Keratinocyte (primary cell): Measurements from ENCODE around the gene TRIM38. TPM values are rescaled to one million over a fixed set of nuclear protein-coding genes. Genes with fewer than 3 reads are reported as not detected.
A peak's percentile ranks its signal among the peaks of the same experiment; 100 is the strongest.
"Not testable (repeated sequence)": the region's sequence is repeated elsewhere in the genome, so short reads cannot be mapped to it uniquely, and the experiment has no call there.

Experiments used
- DNase-seq: peaks from one replicate; pipeline ENCODE4 v3.0.0-alpha.2; 2011; ENCODE audit warnings: low read depth, missing footprints, low spot score
- FAIRE-seq: peaks from 2 replicates; lab custom pipeline; 2011; peaks lifted over from hg19 to GRCh38; lab: Jason Lieb, UNC
- H2AFZ ChIP-seq: 2 replicates; pipeline ENCODE4 v1.6.0; 2012; ENCODE audit warnings: low read length, control low read depth, inconsistent platforms; ENCODE audit not compliant: control insufficient read depth
- H3K27ac ChIP-seq: 2 replicates; pipeline ENCODE4 v1.5.1; 2011; ENCODE audit warnings: low read length; ENCODE audit not compliant: control insufficient read depth, insufficient read depth
- H3K27me3 ChIP-seq: 3 replicates; pipeline ENCODE4 v1.6.0; 2011; ENCODE audit warnings: low read length; ENCODE audit not compliant: control insufficient read depth, insufficient read depth; ENCODE audit errors: extremely low read depth
- H3K36me3 ChIP-seq, 2 experiments: 2 replicates in 1 of 2; 3 replicates in 1 of 2; pipeline ENCODE4 v1.5.1; 2011; ENCODE audit warnings: low read length in 2 of 2, mild to moderate bottlenecking in 1 of 2; ENCODE audit not compliant: control insufficient read depth in 2 of 2, insufficient read depth in 2 of 2; ENCODE audit errors: extremely low read depth in 1 of 2
- H3K4me1 ChIP-seq: 3 replicates; pipeline ENCODE4 v1.5.1; 2011; ENCODE audit warnings: low read length; ENCODE audit not compliant: control insufficient read depth, insufficient read depth; ENCODE audit errors: extremely low read depth
- H3K4me2 ChIP-seq: 3 replicates; pipeline ENCODE4 v1.6.0; 2011; ENCODE audit warnings: low read depth, low read length; ENCODE audit not compliant: control insufficient read depth, insufficient read depth; ENCODE audit errors: extremely low read depth
- H3K4me3 ChIP-seq, 3 experiments: fragments of 200-600 bp in 1 of 3; sonication (generic) in 1 of 3; 2 replicates in 2 of 3; 3 replicates in 1 of 3; pipeline ENCODE4 v1.5.1; 2011 to 2016; ENCODE audit warnings: low read length in 3 of 3, mild to moderate bottlenecking in 3 of 3, control low read depth in 2 of 3, inconsistent platforms in 1 of 3, low read depth in 1 of 3, mixed read lengths in 1 of 3, mixed run types in 1 of 3, moderate library complexity in 1 of 3; ENCODE audit not compliant: control insufficient read depth in 2 of 3, insufficient read depth in 2 of 3; ENCODE audit errors: extremely low read depth in 1 of 3
- H3K79me2 ChIP-seq: 2 replicates; pipeline ENCODE4 v1.6.0; 2012; ENCODE audit warnings: low read length; ENCODE audit not compliant: control insufficient read depth, insufficient read depth
- H3K9ac ChIP-seq: 3 replicates; pipeline ENCODE4 v1.6.0; 2011; ENCODE audit warnings: low read length; ENCODE audit not compliant: control insufficient read depth, insufficient read depth; ENCODE audit errors: extremely low read depth
- H3K9me1 ChIP-seq: 3 replicates; pipeline ENCODE4 v1.6.0; 2011; ENCODE audit warnings: low read length; ENCODE audit not compliant: control insufficient read depth, insufficient read depth; ENCODE audit errors: extremely low read depth
- H3K9me3 ChIP-seq: 2 replicates; pipeline ENCODE4 v1.5.1; 2012; ENCODE audit warnings: low read depth, low read length; ENCODE audit not compliant: control insufficient read depth
- H4K20me1 ChIP-seq: 3 replicates; pipeline ENCODE4 v1.6.0; 2011; ENCODE audit warnings: low read length; ENCODE audit not compliant: control insufficient read depth, insufficient read depth; ENCODE audit errors: extremely low read depth
- CTCF ChIP-seq, 3 experiments: IDR thresholded peaks in 1 of 3; conservative IDR thresholded peaks in 1 of 3; optimal IDR thresholded peaks in 1 of 3; 2 replicates in 2 of 3; 3 replicates in 1 of 3; pipeline versions ENCODE3 to v1.5.1; 2011; ENCODE audit warnings: low read length in 3 of 3, mild to moderate bottlenecking in 3 of 3, moderate library complexity in 2 of 3, control low read depth in 1 of 3, inconsistent platforms in 1 of 3; ENCODE audit not compliant: insufficient read depth in 2 of 3; ENCODE audit errors: extremely low read depth in 1 of 3
- EZH2 ChIP-seq: IDR thresholded peaks from one replicate; pipeline ENCODE4 v1.6.1; 2012; ENCODE audit warnings: inconsistent platforms, mild to moderate bottlenecking, low read length, moderate library complexity
- dilution Hi-C: fragments of 300-500 bp; cut with MboI; formaldehyde crosslinking; loops from one replicate; pipeline ENCODE4 v1.7.0; 2020; ENCODE audit warnings: low sequenced_read_pairs; ENCODE audit not compliant: extremely low pct_ligation_motif_present
- polyA plus RNA-seq, 5 experiments: library from polyadenylated mRNA; depleted of rRNA in 3 of 5; stranded (reverse) in 3 of 5; stranded (forward) in 1 of 5; unstranded in 1 of 5; fragments of >200 nt; gene quantifications; 1 replicate in 1 of 5; 2 replicates in 3 of 5; 3 replicates in 1 of 5; pipeline versions ENCODE4 v1.2.1 to v1.2.3, GENCODE V29; 2011 to 2012; ENCODE audit warnings: missing spikeins in 2 of 5, low read depth in 1 of 5, low replicate concordance in 1 of 5

Gene TRIM38
- polyA plus RNA-seq, 1 donor (not counting 4 experiments of a cell fraction or from before 2014, with no cell fraction given), result 7.8 TPM

- no peak for FAIRE-seq
- H3K27me3 ChIP-seq, result no peaks in the 10 kb centered on the region
- no peaks in the 10 kb centered on the region for H3K36me3 ChIP-seq
- H3K27ac ChIP-seq, result peak overlapping the region; percentile 70
- no peaks in the 10 kb centered on the region for H3K9me1 ChIP-seq
- peaks cover 2% of the 10 kb centered on the region for H3K79me2 ChIP-seq
- DNase-seq, result no peak
- dilution Hi-C loops, result no loop called here
- peak overlapping the region; percentile 97 for H2AFZ ChIP-seq
- peak overlapping the region; percentile 91 for H3K4me2 ChIP-seq
- H4K20me1 ChIP-seq, result no peaks in the 10 kb centered on the region
- H3K9me3 ChIP-seq, result no peaks in the 10 kb centered on the region
- peaks cover 11% of the 10 kb centered on the region for H3K4me1 ChIP-seq
- H3K9ac ChIP-seq, result peak overlapping the region; percentile 88
- TF ChIP-seq CTCF (optimal IDR thresholded peaks at IDR 0.05 in 1 of 3, IDR thresholded peaks at IDR 0.05 in 1 of 3, conservative IDR thresholded peaks at IDR 0.05 in 1 of 3; ENCODE audit: extremely low read depth in 1 of 3, insufficient read depth in 2 of 3, low read length in 3 of 3), result no peak
- TF ChIP-seq EZH2, result no peak
- peak overlapping the region; percentile 59 to 76 (median 71) for H3K4me3 ChIP-seq
Measured at GRCh38 chr6:25991785-25992412, 29.3 kb downstream of the TRIM38 start.

GRCh38 chr6:25992413-25993340 lies 30.1 kb downstream of the TRIM38 start:
- dilution Hi-C loops, result no loop called here
- no peaks in the 10 kb centered on the region for H4K20me1 ChIP-seq
- TF ChIP-seq EZH2 (no peak), CTCF (optimal IDR thresholded peaks at IDR 0.05 in 1 of 3, IDR thresholded peaks at IDR 0.05 in 1 of 3, conservative IDR thresholded peaks at IDR 0.05 in 1 of 3; ENCODE audit: extremely low read depth in 1 of 3, insufficient read depth in 2 of 3, low read length in 3 of 3) (peak; percentile 91 to 99 (median 92))
- no peaks in the 10 kb centered on the region for H3K27me3 ChIP-seq
- peak overlapping the region; percentile 71 to 81 (median 76) for H3K4me3 ChIP-seq
- peak overlapping the region; percentile 79 for H3K27ac ChIP-seq
- DNase-seq (no peak), FAIRE-seq (no peak)
- peak overlapping the region; percentile 91 for H3K4me2 ChIP-seq
- peak overlapping the region; percentile 97 for H2AFZ ChIP-seq
- H3K9me3 ChIP-seq, result no peaks in the 10 kb centered on the region
- peak overlapping the region; percentile 88 for H3K9ac ChIP-seq
- H3K79me2 ChIP-seq, result peaks cover 2% of the 10 kb centered on the region
- no peaks in the 10 kb centered on the region for H3K9me1 ChIP-seq
- H3K4me1 ChIP-seq, result peaks cover 11% of the 10 kb centered on the region
- H3K36me3 ChIP-seq, result no peaks in the 10 kb centered on the region

GRCh38 chr6:25993341-25993684 lies 30.7 kb downstream of the TRIM38 start:
- H3K27me3 ChIP-seq, DNase-seq, H4K20me1 ChIP-seq, H3K36me3 ChIP-seq, dilution Hi-C loops, H3K9me1 ChIP-seq, FAIRE-seq, H3K9me3 ChIP-seq, H3K79me2 ChIP-seq: not testable (repeated sequence)
- Histone ChIP-seq H3K4me3 (peak overlapping the region; percentile 71 to 81 (median 76)), H3K4me2 (peak overlapping the region; percentile 91), H2AFZ (peak overlapping the region; percentile 85), H3K4me1 (peaks cover 14% of the 10 kb centered on the region), H3K27ac (peak overlapping the region; percentile 79), H3K9ac (peak overlapping the region; percentile 88)
